DMS153 (cell line): Measurements from ENCODE around the gene HAUS3.
"Not testable (repeated sequence)": the region's sequence is repeated elsewhere in the genome, so short reads cannot be mapped to it uniquely, and the experiment has no call there.

ENCODE experiments used
- DNase-seq: peaks from one replicate; lab custom pipeline; 2025; lab: John Stamatoyannopoulos, UW

Gene HAUS3

GRCh38 chr4:2220016-2220630 lies 21.8 kb downstream of the HAUS3 start:
- DNase-seq = peak; percentile 13

GRCh38 chr4:2219233-2219760 lies 22.6 kb downstream of the HAUS3 start:
- DNase-seq = no peak

DNA sequence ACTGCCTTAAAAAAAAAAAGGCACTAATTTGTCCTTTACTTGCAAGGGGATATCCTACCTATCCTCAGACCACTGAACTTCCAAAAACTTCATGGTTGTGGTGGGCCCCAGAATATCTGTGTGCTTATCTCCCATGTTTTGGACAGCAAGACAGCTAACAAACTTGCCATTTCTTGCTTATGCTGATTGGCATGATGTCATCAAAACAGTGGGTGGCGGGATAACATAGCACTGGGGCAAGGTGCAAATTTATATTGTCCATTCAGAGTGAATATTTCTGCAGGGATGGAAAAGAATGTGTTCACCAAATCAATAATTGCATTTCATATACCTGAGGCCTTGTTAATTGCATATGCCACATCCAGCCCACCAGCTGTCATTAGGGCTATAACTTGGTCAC lies 23.5 kb downstream of the HAUS3 start:
- DNase-seq = no peak

- no peak for DNase-seq
Observed at GRCh38 chr4:2217726-2218125, 24.2 kb downstream of the HAUS3 start.

- DNase-seq = no peak
Observed at GRCh38 chr4:2212831-2213230, 29.1 kb downstream of the HAUS3 start.

GRCh38 chr4:2202789-2203188 lies 39.1 kb downstream of the HAUS3 start:
- not testable (repeated sequence) for DNase-seq

DNA sequence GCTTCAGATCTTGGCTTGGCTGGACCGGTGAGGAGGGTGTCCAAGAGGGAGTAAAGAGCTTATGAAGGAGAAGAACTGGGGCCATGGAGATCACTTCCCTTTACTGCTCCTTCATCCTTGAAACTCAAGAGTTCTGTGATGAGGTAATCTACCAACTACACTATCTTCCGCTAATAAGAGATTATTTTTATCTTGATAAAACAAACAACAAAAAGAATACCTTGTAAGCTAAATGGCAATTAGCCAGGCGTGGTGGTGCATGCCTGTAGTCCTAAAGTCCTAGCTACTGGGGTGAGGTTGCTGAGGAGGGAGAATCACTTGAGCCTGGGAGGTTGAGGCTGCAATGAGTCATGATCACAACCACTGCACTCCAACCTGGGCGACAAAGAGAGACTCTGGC lies 47.4 kb downstream of the HAUS3 start:
- DNase-seq = no peak

GRCh38 chr4:2193326-2193725 lies 48.6 kb downstream of the HAUS3 start:
- no peak for DNase-seq

GRCh38 chr4:2186865-2187172 lies 55.1 kb downstream of the HAUS3 start:
- DNase-seq = no peak

- peak; percentile 24 for DNase-seq
Observed at GRCh38 chr4:2186133-2186864, 55.6 kb downstream of the HAUS3 start.

DNA sequence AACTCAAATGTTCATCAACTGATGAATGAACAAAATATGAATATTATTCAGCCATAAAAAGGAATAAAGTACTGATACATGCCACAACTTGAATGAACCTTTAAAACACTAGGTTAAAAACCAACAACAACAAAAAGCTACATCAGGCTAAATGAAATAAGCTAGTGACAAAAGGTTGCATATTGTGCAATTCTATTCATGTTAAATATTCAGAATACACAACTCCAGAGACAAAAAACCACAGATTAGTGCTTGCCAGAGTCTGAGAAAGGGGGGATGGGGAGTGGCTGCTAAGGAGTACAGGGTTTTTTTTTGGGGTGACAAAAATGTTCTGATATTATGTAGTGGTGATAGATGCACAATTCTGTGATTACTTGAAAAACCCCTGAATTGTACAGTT lies 58.5 kb downstream of the HAUS3 start:
- DNase-seq = no peak

DNA sequence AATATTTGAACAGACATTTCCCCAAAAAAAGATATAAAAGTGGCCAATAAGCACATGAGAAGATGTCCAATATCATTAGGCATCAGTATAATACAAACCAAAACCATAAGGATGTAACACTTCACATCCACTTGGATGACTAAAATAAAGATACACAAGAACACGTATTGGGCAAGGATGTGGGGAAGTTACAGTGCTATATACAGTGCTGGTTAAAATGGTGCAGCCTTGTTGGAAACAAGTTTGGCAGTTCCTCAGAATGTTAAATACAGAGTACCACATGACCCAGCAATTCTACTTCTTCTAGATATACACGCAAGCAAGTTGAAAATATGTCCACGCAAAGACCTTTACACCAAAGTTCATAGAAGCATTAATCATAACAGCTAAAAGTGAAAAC lies 58.9 kb downstream of the HAUS3 start:
- no peak for DNase-seq

- no peak for DNase-seq
Observed at GRCh38 chr4:2180410-2180809, 61.5 kb downstream of the HAUS3 start.

DNA sequence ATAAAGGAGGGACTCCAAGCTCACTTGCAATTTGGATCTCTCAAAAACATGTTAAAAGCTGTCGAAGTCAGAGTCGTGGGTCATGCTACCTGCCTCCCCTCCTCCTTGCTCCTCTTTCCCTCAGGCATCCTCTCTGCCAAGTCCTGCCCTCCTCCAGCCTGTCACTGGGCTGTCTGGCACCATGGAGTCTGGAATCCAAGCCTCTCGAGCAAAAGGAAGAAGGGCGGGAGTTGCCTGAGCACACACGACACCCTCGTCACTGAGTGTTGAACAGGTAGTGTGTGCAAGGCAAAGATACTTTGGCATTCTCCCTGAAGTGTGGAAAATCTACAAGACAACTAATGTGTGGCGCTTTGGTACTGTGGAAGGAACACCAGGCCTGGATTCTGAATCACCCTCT lies 62.2 kb downstream of the HAUS3 start:
- DNase-seq = no peak

DNA sequence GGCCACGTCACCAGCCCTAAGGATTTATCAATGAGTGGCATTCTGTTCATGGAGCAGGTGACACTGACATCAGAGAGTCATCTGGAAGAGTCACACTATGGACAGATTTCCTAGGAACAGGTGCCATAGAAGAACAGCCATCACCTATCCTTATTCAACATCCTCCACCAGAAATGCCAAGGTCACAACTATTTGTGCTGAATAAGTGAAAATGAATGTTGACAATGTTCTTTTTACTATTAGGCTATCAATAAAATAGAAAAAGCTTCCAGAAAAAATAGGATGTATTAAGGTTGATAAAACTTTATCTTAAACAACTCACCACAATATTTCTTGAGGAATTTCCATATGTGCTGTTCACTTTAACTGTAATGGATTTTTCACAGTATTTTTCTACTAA lies 62.9 kb downstream of the HAUS3 start:
- DNase-seq = no peak
